CD8-positive, alpha-beta memory T cell (primary cell): ENCODE data around the gene CNOT4. TPM values are rescaled to one million over a fixed set of nuclear protein-coding genes. Genes with fewer than 3 reads are reported as not detected.
A peak's percentile ranks its signal among the peaks of the same experiment; 100 is the strongest.
"Not testable (repeated sequence)": the region's sequence is repeated elsewhere in the genome, so short reads cannot be mapped to it uniquely, and the experiment has no call there.

ENCODE experiments used
- CTCF ChIA-PET: fragments of 350-600 bp; sonication (Branson Sonifier 250); formaldehyde crosslinking; loops from one replicate; lab custom pipeline; 2021; ENCODE audit warnings: antibody characterized with exemption; lab: Charles Lee
- POLR2A ChIA-PET: fragments of 350-600 bp; sonication (Branson Sonifier 250); formaldehyde crosslinking; loops from one replicate; lab custom pipeline; 2021; ENCODE audit warnings: antibody characterized with exemption; lab: Charles Lee
- DNase-seq, 5 donors: peaks; one replicate each; pipeline versions ENCODE4 v3.0.0 to v3.0.0-alpha.2; 2020 to 2022; ENCODE audit warnings: mixed read lengths in 1 of 5
- H3K27ac ChIP-seq: one replicate; pipeline ENCODE4 v1.7.0; 2013; ENCODE audit warnings: low read depth, mild to moderate bottlenecking, low read length, moderate library complexity
- H3K27me3 ChIP-seq: 2 replicates; pipeline ENCODE4 v1.7.0; 2013; ENCODE audit warnings: low read length, mild to moderate bottlenecking; ENCODE audit not compliant: insufficient read depth, poor library complexity, severe bottlenecking
- H3K36me3 ChIP-seq: 2 replicates; pipeline ENCODE4 v1.7.0; 2013; ENCODE audit warnings: mild to moderate bottlenecking, low read length, moderate library complexity; ENCODE audit not compliant: insufficient read depth
- H3K4me1 ChIP-seq: 2 replicates; pipeline ENCODE4 v1.7.0; 2013; ENCODE audit warnings: mild to moderate bottlenecking, low read length, moderate library complexity; ENCODE audit not compliant: insufficient read depth
- H3K4me3 ChIP-seq: 2 replicates; pipeline ENCODE4 v1.7.0; 2013; ENCODE audit warnings: mild to moderate bottlenecking, low read length
- H3K9me3 ChIP-seq: 2 replicates; pipeline ENCODE4 v1.7.0; 2013; ENCODE audit warnings: mild to moderate bottlenecking, low read length
- H3K27ac Mint-ChIP-seq, 8 donors: one replicate each; pipeline ENCODE4 v1.8.0; 2020 to 2021; ENCODE audit warnings: mixed read lengths in 8 of 8, mild to moderate bottlenecking in 6 of 8, inconsistent platforms in 3 of 8, moderate library complexity in 3 of 8
- H3K27me3 Mint-ChIP-seq, 2 donors: one replicate each; pipeline ENCODE4 v1.8.0; 2020 to 2021; ENCODE audit warnings: mixed read lengths in 2 of 2, mild to moderate bottlenecking in 1 of 2, moderate library complexity in 1 of 2
- H3K36me3 Mint-ChIP-seq, 3 donors: one replicate each; pipeline ENCODE4 v1.8.0; 2020 to 2021; ENCODE audit warnings: mixed read lengths in 3 of 3, inconsistent platforms in 1 of 3, mild to moderate bottlenecking in 1 of 3
- H3K4me1 Mint-ChIP-seq, 3 donors: one replicate each; pipeline ENCODE4 v1.8.0; 2020 to 2021; ENCODE audit warnings: mixed read lengths in 3 of 3, inconsistent platforms in 1 of 3, mild to moderate bottlenecking in 1 of 3
- H3K4me3 Mint-ChIP-seq, 7 donors: one replicate each; pipeline ENCODE4 v1.8.0; 2020 to 2021; ENCODE audit warnings: mixed read lengths in 7 of 7, mild to moderate bottlenecking in 6 of 7, moderate library complexity in 4 of 7, inconsistent platforms in 2 of 7
- H3K9me3 Mint-ChIP-seq, 5 donors: one replicate each; pipeline ENCODE4 v1.8.0; 2020 to 2022; ENCODE audit warnings: mixed read lengths in 5 of 5, mild to moderate bottlenecking in 3 of 5, moderate library complexity in 2 of 5, inconsistent platforms in 1 of 5
- polyA plus RNA-seq: library from polyadenylated mRNA; unstranded; fragments of 300-500 nt; fragmentation: Illumina TruSeq; gene quantifications from one replicate; pipeline ENCODE4 v1.2.3, GENCODE V29; 2021
- total RNA-seq, 2 experiments: library from RNA; stranded (reverse); gene quantifications; one replicate each; pipeline ENCODE4 v1.2.3, GENCODE V29; 2021

CNOT4 gene
- total and polyA plus RNA-seq, 3 experiments from 2014 or later, result 19.3 to 21.8 (median 21.5) TPM

- Mint-ChIP-seq H3K27me3 (peaks cover 2 to 3% of the 10 kb centered on the region in 2 donors), H3K4me1 (no peaks in the 10 kb centered on the region), H3K27ac (no peak overlapping the region), H3K36me3 (peaks cover 0 to 5% (median 0%) of the 10 kb centered on the region in 3 donors), H3K4me3 (no peak overlapping the region), H3K9me3 (no peaks in the 10 kb centered on the region)
- H3K27ac ChIP-seq, result no peak overlapping the region
- ChIA-PET CTCF (no interaction called here), POLR2A (no interaction called here)
- no peaks in the 10 kb centered on the region for H3K4me1 ChIP-seq
- H3K4me3 ChIP-seq, result no peak overlapping the region
- H3K36me3 ChIP-seq, result no peaks in the 10 kb centered on the region
- H3K9me3 ChIP-seq, result no peaks in the 10 kb centered on the region
- no peak for DNase-seq
- H3K27me3 ChIP-seq, result no peaks in the 10 kb centered on the region
Observed at GRCh38 chr7:135352285-135352684, 157.6 kb downstream of the CNOT4 start.

GRCh38 chr7:135351070-135351469 lies 158.8 kb downstream of the CNOT4 start:
- H3K27me3 Mint-ChIP-seq, H3K27ac ChIP-seq, POLR2A ChIA-PET, H3K36me3 ChIP-seq, H3K9me3 ChIP-seq, H3K36me3 Mint-ChIP-seq, H3K4me3 Mint-ChIP-seq, DNase-seq, H3K4me3 ChIP-seq, CTCF ChIA-PET, H3K9me3 Mint-ChIP-seq, H3K4me1 Mint-ChIP-seq, H3K27ac Mint-ChIP-seq, H3K4me1 ChIP-seq, H3K27me3 ChIP-seq: not testable (repeated sequence)

GRCh38 chr7:135349746-135350145 lies 160.2 kb downstream of the CNOT4 start:
- H3K36me3 Mint-ChIP-seq, result peaks cover 0 to 5% (median 0%) of the 10 kb centered on the region in 3 donors
- no peaks in the 10 kb centered on the region for H3K27me3 ChIP-seq
- no peaks in the 10 kb centered on the region for H3K9me3 Mint-ChIP-seq
- no peaks in the 10 kb centered on the region for H3K4me1 Mint-ChIP-seq
- H3K36me3 ChIP-seq, result no peaks in the 10 kb centered on the region
- no peak overlapping the region for H3K27ac Mint-ChIP-seq
- POLR2A ChIA-PET, result no interaction called here
- no peak overlapping the region for H3K27ac ChIP-seq
- DNase-seq, result no peak
- no peak overlapping the region for H3K4me3 Mint-ChIP-seq
- peaks cover 0 to under 1% of the 10 kb centered on the region in 2 donors for H3K27me3 Mint-ChIP-seq
- H3K4me1 ChIP-seq, result no peaks in the 10 kb centered on the region
- H3K4me3 ChIP-seq, result no peak overlapping the region
- CTCF ChIA-PET, result no interaction called here
- no peaks in the 10 kb centered on the region for H3K9me3 ChIP-seq

GRCh38 chr7:135348493-135348892 lies 161.4 kb downstream of the CNOT4 start:
- H3K27me3 ChIP-seq, result no peaks in the 10 kb centered on the region
- no peak overlapping the region for H3K4me3 ChIP-seq
- H3K36me3 ChIP-seq, result no peaks in the 10 kb centered on the region
- Mint-ChIP-seq H3K36me3 (peaks cover 0 to 5% (median 0%) of the 10 kb centered on the region in 3 donors), H3K27ac (no peak overlapping the region), H3K27me3 (no peaks in the 10 kb centered on the region), H3K9me3 (no peaks in the 10 kb centered on the region), H3K4me1 (no peaks in the 10 kb centered on the region), H3K4me3 (no peak overlapping the region)
- CTCF ChIA-PET, result no interaction called here
- H3K9me3 ChIP-seq, result no peaks in the 10 kb centered on the region
- POLR2A ChIA-PET, result no interaction called here
- no peak overlapping the region for H3K27ac ChIP-seq
- H3K4me1 ChIP-seq, result no peaks in the 10 kb centered on the region
- DNase-seq, result no peak

GRCh38 chr7:135343361-135343760 lies 166.5 kb downstream of the CNOT4 start:
- Histone ChIP-seq H3K27ac (no peak overlapping the region), H3K4me3 (no peak overlapping the region), H3K9me3 (no peaks in the 10 kb centered on the region), H3K4me1 (no peaks in the 10 kb centered on the region), H3K36me3 (no peaks in the 10 kb centered on the region), H3K27me3 (no peaks in the 10 kb centered on the region)
- ChIA-PET CTCF (no interaction called here), POLR2A (no interaction called here)
- no peaks in the 10 kb centered on the region for H3K4me1 Mint-ChIP-seq
- no peak overlapping the region for H3K4me3 Mint-ChIP-seq
- no peaks in the 10 kb centered on the region for H3K9me3 Mint-ChIP-seq
- no peak for DNase-seq
- no peaks in the 10 kb centered on the region for H3K36me3 Mint-ChIP-seq
- peaks cover 0 to 2% of the 10 kb centered on the region in 2 donors for H3K27me3 Mint-ChIP-seq
- H3K27ac Mint-ChIP-seq, result peak overlapping the region in 1 of 8 donors; percentile 7

- ChIA-PET CTCF (no interaction called here), POLR2A (no interaction called here)
- peaks cover 1 to 2% of the 10 kb centered on the region in 2 donors for H3K27me3 Mint-ChIP-seq
Observed at GRCh38 chr7:135342887-135343286, 167.0 kb downstream of the CNOT4 start.

GRCh38 chr7:135341049-135341448 lies 168.9 kb downstream of the CNOT4 start:
- Mint-ChIP-seq H3K4me3 (no peak overlapping the region), H3K4me1 (no peaks in the 10 kb centered on the region), H3K27me3 (peaks cover 2 to 3% of the 10 kb centered on the region in 2 donors), H3K36me3 (no peaks in the 10 kb centered on the region), H3K27ac (no peak overlapping the region), H3K9me3 (no peaks in the 10 kb centered on the region)
- H3K27me3 ChIP-seq, result no peaks in the 10 kb centered on the region
- no peak for DNase-seq
- POLR2A ChIA-PET, result no interaction called here
- H3K4me1 ChIP-seq, result no peaks in the 10 kb centered on the region
- CTCF ChIA-PET, result no interaction called here
- H3K4me3 ChIP-seq, result no peak overlapping the region
- H3K27ac ChIP-seq, result no peak overlapping the region
- no peaks in the 10 kb centered on the region for H3K36me3 ChIP-seq
- no peaks in the 10 kb centered on the region for H3K9me3 ChIP-seq

More at GRCh38 chr7:135342887-135343286, 167.0 kb downstream of the CNOT4 start:
- no peaks in the 10 kb centered on the region for H3K36me3 ChIP-seq
- H3K4me3 ChIP-seq, result no peak overlapping the region
- H3K27me3 ChIP-seq, result no peaks in the 10 kb centered on the region
- peak overlapping the region in 1 of 8 donors; percentile 27 for H3K27ac Mint-ChIP-seq
- H3K4me3 Mint-ChIP-seq, result no peak overlapping the region
- H3K9me3 Mint-ChIP-seq, result no peaks in the 10 kb centered on the region
- no peaks in the 10 kb centered on the region for H3K4me1 Mint-ChIP-seq
- no peaks in the 10 kb centered on the region for H3K36me3 Mint-ChIP-seq
- H3K27ac ChIP-seq, result no peak overlapping the region
- no peaks in the 10 kb centered on the region for H3K9me3 ChIP-seq
- no peak for DNase-seq
- no peaks in the 10 kb centered on the region for H3K4me1 ChIP-seq

GRCh38 chr7:135337977-135338550 lies 171.8 kb downstream of the CNOT4 start:
- H3K27me3 Mint-ChIP-seq, result peaks cover 2 to 3% of the 10 kb centered on the region in 2 donors
- no peaks in the 10 kb centered on the region for H3K4me1 Mint-ChIP-seq
- H3K36me3 ChIP-seq, result no peaks in the 10 kb centered on the region
- H3K9me3 Mint-ChIP-seq, result no peaks in the 10 kb centered on the region
- no peaks in the 10 kb centered on the region for H3K36me3 Mint-ChIP-seq
- H3K27me3 ChIP-seq, result no peaks in the 10 kb centered on the region
- no peak overlapping the region for H3K27ac ChIP-seq
- CTCF ChIA-PET, result no interaction called here
- DNase-seq, result no peak
- peak overlapping the region in 1 of 8 donors; percentile 17 for H3K27ac Mint-ChIP-seq
- no peaks in the 10 kb centered on the region for H3K4me1 ChIP-seq
- no peaks in the 10 kb centered on the region for H3K9me3 ChIP-seq
- H3K4me3 Mint-ChIP-seq, result no peak overlapping the region
- POLR2A ChIA-PET, result no interaction called here
- no peak overlapping the region for H3K4me3 ChIP-seq
